ENCODE measurements around the gene NLRP7.
"Not testable (repeated sequence)": the region's sequence is repeated elsewhere in the genome, so short reads cannot be mapped to it uniquely, and the experiment has no call there.

GRCh38 chr19:54901153-54901552 is 46.2 kb downstream of the NLRP7 start:
- TF ChIP-seq EZH2 (IDR thresholded peaks at IDR 0.05; ENCODE audit: low read length, unreplicated experiment); CTCF (conservative IDR thresholded peaks at IDR 0.05; ENCODE audit: low read depth, low read length): not testable (repeated sequence)

All from PC-3 (cell line).